Fibroblast of mammary gland (primary cell): ENCODE results near the gene ZSWIM4.

Experiments
- DNase-seq: peaks from one replicate; pipeline ENCODE4 v3.0.0-alpha.2; 2010; ENCODE audit warnings: low read depth
- H3K4me3 ChIP-seq: 2 replicates; pipeline ENCODE4 v1.5.1; 2011; ENCODE audit warnings: low read depth, mild to moderate bottlenecking, low read length, moderate library complexity; ENCODE audit not compliant: control insufficient read depth
- TF ChIP-seq, protein P1 (sequence below): conservative IDR thresholded peaks from 2 replicates; pipeline ENCODE4 v1.5.1; 2011; ENCODE audit warnings: low read depth, low read length, inconsistent platforms; ENCODE audit not compliant: control insufficient read depth, insufficient read depth

Gene ZSWIM4

DNA sequence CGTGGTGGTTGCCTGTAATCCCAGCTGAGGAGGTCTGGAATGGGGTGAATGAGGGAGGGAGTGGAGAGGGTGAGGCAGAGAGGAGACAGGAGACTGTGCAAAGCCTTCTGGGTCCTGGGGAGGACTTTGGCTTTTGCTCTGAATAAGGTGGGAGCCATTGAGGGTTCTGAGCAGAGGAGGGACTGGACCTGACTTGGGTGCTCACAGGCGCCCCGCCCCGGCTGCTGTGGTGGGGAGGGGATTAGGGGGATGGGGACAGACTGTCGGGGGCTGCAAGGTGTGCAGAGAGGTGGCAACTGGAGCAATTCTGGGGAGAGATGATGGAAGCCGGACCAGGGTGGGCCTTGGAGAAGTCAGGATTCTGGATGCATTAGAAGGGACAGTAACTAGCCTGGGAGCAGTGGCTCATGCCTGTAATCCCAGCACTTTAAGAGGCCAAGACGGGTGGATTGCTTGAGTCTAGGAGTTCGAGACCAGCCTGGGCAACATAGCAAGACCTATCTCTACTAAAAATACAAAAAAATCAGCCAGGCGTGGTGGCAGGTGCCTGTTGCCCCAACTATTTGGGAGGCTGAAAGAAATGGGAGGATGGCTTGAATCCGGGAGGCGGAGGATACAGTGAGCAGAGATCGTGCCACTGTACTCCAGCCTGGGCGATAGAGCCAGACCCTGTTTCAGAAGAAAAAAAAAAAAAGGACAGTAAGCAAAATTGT lies 65.6 kb downstream of the ZSWIM4 start:
- no peak overlapping the region for H3K4me3 ChIP-seq
- TF ChIP-seq, protein P1, sequence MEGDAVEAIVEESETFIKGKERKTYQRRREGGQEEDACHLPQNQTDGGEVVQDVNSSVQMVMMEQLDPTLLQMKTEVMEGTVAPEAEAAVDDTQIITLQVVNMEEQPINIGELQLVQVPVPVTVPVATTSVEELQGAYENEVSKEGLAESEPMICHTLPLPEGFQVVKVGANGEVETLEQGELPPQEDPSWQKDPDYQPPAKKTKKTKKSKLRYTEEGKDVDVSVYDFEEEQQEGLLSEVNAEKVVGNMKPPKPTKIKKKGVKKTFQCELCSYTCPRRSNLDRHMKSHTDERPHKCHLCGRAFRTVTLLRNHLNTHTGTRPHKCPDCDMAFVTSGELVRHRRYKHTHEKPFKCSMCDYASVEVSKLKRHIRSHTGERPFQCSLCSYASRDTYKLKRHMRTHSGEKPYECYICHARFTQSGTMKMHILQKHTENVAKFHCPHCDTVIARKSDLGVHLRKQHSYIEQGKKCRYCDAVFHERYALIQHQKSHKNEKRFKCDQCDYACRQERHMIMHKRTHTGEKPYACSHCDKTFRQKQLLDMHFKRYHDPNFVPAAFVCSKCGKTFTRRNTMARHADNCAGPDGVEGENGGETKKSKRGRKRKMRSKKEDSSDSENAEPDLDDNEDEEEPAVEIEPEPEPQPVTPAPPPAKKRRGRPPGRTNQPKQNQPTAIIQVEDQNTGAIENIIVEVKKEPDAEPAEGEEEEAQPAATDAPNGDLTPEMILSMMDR, result no peak

GRCh38 chr19:13861392-13861713 lies 66.1 kb downstream of the ZSWIM4 start:
- TF ChIP-seq, protein P1, result no peak
- peak overlapping the region; percentile 54 for H3K4me3 ChIP-seq
- no peak for DNase-seq

More for the DNA sequence above, 65.6 kb downstream of the ZSWIM4 start:
- no peak for DNase-seq

DNA sequence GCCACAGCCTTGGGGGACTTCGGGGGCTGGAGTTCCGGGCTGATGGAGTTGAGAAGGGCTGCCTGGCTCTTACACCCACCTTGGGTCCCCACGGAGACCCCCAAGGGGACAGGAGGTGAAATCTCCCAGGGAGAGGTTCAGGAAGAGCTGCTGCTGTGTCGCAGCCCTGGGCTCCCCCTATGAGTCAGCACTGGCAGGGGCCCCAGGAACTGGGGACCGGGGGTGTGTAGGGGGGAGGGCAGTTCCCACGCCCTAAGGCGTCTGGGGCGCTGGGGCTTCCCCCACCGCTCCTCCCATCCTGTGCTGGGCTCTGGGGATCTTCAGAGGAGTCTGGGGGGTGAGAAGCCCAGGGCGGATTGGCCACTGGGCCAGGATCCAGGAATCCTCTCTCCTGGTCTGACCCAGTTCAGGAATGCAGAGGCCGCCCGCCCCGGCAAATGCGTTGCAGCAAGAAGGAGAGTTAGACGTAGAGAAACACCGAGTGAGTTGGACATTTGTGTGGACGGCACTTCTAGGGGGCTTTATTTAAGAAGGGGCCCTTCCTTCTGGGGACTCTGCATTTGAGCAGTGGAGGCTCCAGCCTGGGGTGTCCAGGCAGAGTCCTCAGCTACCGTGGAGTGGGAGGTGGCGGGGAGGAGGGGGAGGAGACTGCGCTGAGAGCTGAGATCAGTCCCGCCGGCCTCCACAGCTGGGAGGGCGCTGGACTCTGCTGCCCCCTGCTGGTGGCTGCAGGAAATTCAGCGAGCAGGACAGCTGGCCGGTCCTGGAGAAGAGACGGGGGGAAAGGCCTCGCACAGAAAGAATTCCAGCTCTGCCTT lies 66.7 kb downstream of the ZSWIM4 start:
- TF ChIP-seq, protein P1, result peak; percentile 81
- peak; percentile 84 for DNase-seq
- peak overlapping the region; percentile 54 for H3K4me3 ChIP-seq

DNA sequence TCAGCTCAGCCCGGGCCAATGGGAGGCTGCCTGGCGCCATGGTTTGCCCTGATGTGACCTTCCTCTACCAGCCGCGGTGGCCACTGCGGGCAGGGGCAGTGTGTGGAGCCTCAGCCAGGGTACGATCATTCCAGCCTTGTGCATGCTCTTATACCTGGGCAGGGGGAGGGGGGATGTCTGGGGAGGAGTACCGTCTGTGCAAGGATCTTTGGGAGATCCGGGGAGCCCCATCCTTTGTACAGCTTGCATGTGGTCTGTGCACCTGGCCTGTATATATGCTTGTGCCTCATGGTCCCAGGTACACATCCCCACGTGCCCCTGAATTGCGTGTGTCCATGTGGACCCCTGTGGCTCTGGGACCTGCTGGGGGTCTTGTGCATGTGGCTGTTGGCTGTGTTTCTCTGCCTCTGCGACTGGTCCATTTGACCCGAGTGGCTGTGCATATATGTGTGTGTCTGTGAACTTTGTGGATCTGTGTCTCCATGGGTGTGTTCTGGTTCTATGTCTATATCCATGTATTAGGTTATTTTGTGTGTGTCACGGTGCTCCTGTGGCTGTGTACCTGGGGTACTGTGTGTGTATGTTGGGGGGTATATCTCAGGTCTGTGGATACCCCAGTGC lies 68.9 kb downstream of the ZSWIM4 start:
- TF ChIP-seq, protein P1, result no peak
- no peak overlapping the region for H3K4me3 ChIP-seq
- no peak for DNase-seq

GRCh38 chr19:13864667-13865570 lies 69.7 kb downstream of the ZSWIM4 start:
- peak overlapping the region; percentile 25 for H3K4me3 ChIP-seq
- TF ChIP-seq, protein P1, result no peak
- no peak for DNase-seq
